HAP-1 (cell line): ENCODE data around the gene HOPX.

ENCODE experiments used
- DNase-seq, 2 experiments: peaks; one replicate each; pipeline ENCODE4 v3.0.0-alpha.2; 2016 to 2020; ENCODE audit warnings: low spot score in 2 of 2
- H3K27me3 ChIP-seq: fragments of 250-450 bp; sonication (Bioruptor Pico); 2 replicates; pipeline ENCODE4 v1.5.1; 2020; ENCODE audit warnings: low read depth, mild to moderate bottlenecking, moderate library complexity
- H3K36me3 ChIP-seq: fragments of 250-450 bp; sonication (Bioruptor Pico); replicated peaks from 2 replicates; pipeline ENCODE4 v1.5.1; 2020; ENCODE audit warnings: mild to moderate bottlenecking
- H3K4me1 ChIP-seq: fragments of 250-450 bp; sonication (Bioruptor Pico); 2 replicates; pipeline ENCODE4 v1.5.1; 2020; ENCODE audit warnings: mild to moderate bottlenecking
- H3K4me3 ChIP-seq: fragments of 250-450 bp; sonication (Bioruptor Pico); 2 replicates; pipeline ENCODE4 v1.5.1; 2020; ENCODE audit warnings: mild to moderate bottlenecking, moderate library complexity
- H3K9me3 ChIP-seq: fragments of 250-450 bp; sonication (Bioruptor Pico); 2 replicates; pipeline ENCODE4 v1.5.1; 2020; ENCODE audit warnings: mild to moderate bottlenecking, moderate library complexity
- in situ Hi-C: fragments of 300-500 bp; cut with MboI; formaldehyde crosslinking; loops from 3 replicates; pipeline ENCODE4 v1.14.3; 2020; ENCODE audit warnings: low sequenced_read_pairs, inconsistent platforms, mixed read lengths

The HOPX gene

GRCh38 chr4:56655627-56656345 lies 25.3 kb downstream of the HOPX start:
- H3K4me3 ChIP-seq = peak overlapping the region; percentile 31
- DNase-seq = peak in 1 of 2 experiments; percentile 39
- H3K9me3 ChIP-seq = no peaks in the 10 kb centered on the region
- no peaks in the 10 kb centered on the region for H3K36me3 ChIP-seq
- in situ Hi-C loops = no loop called here
- no peaks in the 10 kb centered on the region for H3K4me1 ChIP-seq
- H3K27me3 ChIP-seq = peaks cover 72% of the 10 kb centered on the region

DNA sequence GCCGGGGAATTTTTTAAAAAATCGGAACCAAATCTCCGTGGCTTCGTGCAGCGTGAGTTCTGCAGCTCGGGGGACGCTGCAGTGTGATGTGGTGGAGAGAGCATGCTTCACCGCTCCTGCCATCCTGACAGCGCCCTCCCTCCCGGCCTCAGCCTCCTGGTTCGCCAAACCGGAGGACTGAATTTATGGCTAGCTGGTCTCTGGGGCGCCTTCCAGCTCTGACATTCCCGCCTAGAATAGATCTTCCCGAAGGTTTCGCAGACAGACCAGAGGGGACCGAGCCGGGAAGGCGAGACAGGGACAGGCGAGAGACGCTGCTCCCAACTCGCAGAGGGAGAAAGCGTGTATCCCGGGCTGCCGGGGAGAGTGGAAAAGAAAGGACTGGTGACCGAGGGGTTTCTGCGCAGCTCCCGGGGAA lies 25.9 kb downstream of the HOPX start:
- H3K4me1 ChIP-seq = no peaks in the 10 kb centered on the region

DNA sequence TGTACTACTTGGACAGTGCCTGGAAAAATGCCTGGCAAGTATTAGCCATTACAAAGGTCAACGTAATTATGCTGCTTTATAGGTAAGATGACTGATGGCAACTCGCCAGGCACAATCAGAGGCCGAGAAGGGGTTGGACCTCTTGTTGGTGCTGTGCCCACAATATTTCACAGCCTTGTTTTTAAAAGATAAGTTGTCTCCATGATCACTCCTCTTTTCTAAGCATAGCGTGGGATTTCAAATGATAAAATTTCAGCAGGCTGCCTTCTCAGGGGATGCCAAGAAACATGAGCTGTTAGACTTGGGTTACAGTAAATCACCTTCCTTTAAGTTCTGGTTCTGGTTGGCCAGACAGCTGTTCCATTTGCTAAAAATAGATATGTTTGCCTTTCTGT lies 26.9 kb downstream of the HOPX start:
- Histone ChIP-seq H3K9me3 (no peaks in the 10 kb centered on the region), H3K4me1 (no peaks in the 10 kb centered on the region), H3K4me3 (no peak overlapping the region), H3K27me3 (peaks cover 62% of the 10 kb centered on the region), H3K36me3 (no peaks in the 10 kb centered on the region)
- in situ Hi-C loops = no loop called here
- DNase-seq = no peak

More for the DNA sequence above, 25.9 kb downstream of the HOPX start:
- H3K9me3 ChIP-seq = no peaks in the 10 kb centered on the region
- DNase-seq = peak in 1 of 2 experiments; percentile 54
- H3K4me3 ChIP-seq = peak overlapping the region; percentile 31
- peaks cover 67% of the 10 kb centered on the region for H3K27me3 ChIP-seq
- in situ Hi-C loops = no loop called here
- H3K36me3 ChIP-seq = no peaks in the 10 kb centered on the region

- in situ Hi-C loops = no loop called here
- no peak for DNase-seq
- H3K36me3 ChIP-seq = no peaks in the 10 kb centered on the region
Measured at GRCh38 chr4:56653461-56654237, 27.4 kb downstream of the HOPX start.

GRCh38 chr4:56652196-56652595 lies 28.9 kb downstream of the HOPX start:
- H3K9me3 ChIP-seq = no peaks in the 10 kb centered on the region
- in situ Hi-C loops = no loop called here
- DNase-seq = no peak
- H3K36me3 ChIP-seq = no peaks in the 10 kb centered on the region
- peaks cover 42% of the 10 kb centered on the region for H3K27me3 ChIP-seq
- no peaks in the 10 kb centered on the region for H3K4me1 ChIP-seq
- no peak overlapping the region for H3K4me3 ChIP-seq

More at GRCh38 chr4:56653461-56654237, 27.4 kb downstream of the HOPX start:
- Histone ChIP-seq H3K27me3 (peaks cover 56% of the 10 kb centered on the region), H3K9me3 (no peaks in the 10 kb centered on the region), H3K4me3 (no peak overlapping the region), H3K4me1 (no peaks in the 10 kb centered on the region)

- H3K9me3 ChIP-seq = no peaks in the 10 kb centered on the region
- no peaks in the 10 kb centered on the region for H3K36me3 ChIP-seq
- DNase-seq = no peak
- no peak overlapping the region for H3K4me3 ChIP-seq
- no peaks in the 10 kb centered on the region for H3K4me1 ChIP-seq
- H3K27me3 ChIP-seq = peaks cover 30% of the 10 kb centered on the region
- in situ Hi-C loops = no loop called here
Measured at GRCh38 chr4:56651056-56651350, 30.1 kb downstream of the HOPX start.

- H3K4me3 ChIP-seq = no peak overlapping the region
- no peaks in the 10 kb centered on the region for H3K36me3 ChIP-seq
- peaks cover 24% of the 10 kb centered on the region for H3K27me3 ChIP-seq
- no peaks in the 10 kb centered on the region for H3K9me3 ChIP-seq
- in situ Hi-C loops = no loop called here
- no peaks in the 10 kb centered on the region for H3K4me1 ChIP-seq
- no peak for DNase-seq
Measured at GRCh38 chr4:56650262-56651055, 30.6 kb downstream of the HOPX start.

GRCh38 chr4:56649445-56650261 lies 31.4 kb downstream of the HOPX start:
- in situ Hi-C loops = no loop called here
- Histone ChIP-seq H3K9me3 (no peaks in the 10 kb centered on the region), H3K27me3 (peaks cover 16% of the 10 kb centered on the region), H3K4me1 (no peaks in the 10 kb centered on the region), H3K4me3 (no peak overlapping the region), H3K36me3 (no peaks in the 10 kb centered on the region)
- DNase-seq = no peak

GRCh38 chr4:56648824-56649151 lies 32.3 kb downstream of the HOPX start:
- in situ Hi-C loops = no loop called here
- DNase-seq = no peak
- H3K27me3 ChIP-seq = peaks cover 8% of the 10 kb centered on the region
- H3K9me3 ChIP-seq = no peaks in the 10 kb centered on the region
- no peaks in the 10 kb centered on the region for H3K36me3 ChIP-seq
- H3K4me3 ChIP-seq = no peak overlapping the region
- no peaks in the 10 kb centered on the region for H3K4me1 ChIP-seq

DNA sequence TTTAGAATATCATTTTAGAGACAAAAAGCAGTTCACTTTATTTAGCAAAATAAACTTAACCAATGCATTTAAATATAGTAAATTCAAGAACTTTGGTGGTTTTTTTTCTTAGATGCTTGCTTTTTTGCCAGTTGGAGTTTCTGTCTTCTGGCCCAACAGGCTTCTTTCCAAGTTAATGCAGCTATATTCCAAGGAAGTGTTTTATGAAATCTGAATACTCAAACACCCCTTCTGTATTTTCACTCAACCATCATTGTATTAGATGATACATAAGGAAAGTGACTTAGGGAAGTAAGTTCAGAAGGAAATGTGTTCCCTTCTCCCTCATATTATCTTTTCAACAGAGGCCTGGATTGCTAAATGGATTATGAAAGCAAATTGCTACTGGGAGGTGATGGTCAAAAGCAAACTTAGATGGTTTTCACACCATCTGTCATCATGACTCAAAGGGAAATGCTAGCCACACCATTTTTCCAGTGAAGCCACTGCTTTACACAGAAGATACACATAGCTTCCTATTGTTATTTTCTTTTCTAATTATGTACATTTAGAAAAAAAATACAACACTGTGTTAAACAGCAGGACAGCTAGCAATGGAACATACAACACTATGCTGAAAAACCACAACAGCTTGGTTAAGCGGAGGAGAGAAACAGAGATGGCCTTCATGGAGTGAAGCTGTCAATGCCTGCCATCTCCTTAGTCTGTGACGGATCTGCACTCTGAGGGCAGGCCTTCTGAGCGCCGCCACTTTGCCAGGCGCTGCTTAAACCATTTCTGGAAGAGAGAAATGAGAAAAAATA lies 32.9 kb downstream of the HOPX start:
- Histone ChIP-seq H3K9me3 (no peaks in the 10 kb centered on the region), H3K36me3 (no peaks in the 10 kb centered on the region), H3K4me3 (no peak overlapping the region), H3K27me3 (peaks cover 4% of the 10 kb centered on the region; the same call in 1 of the 2 replicates), H3K4me1 (no peaks in the 10 kb centered on the region)
- DNase-seq = no peak
- in situ Hi-C loops = no loop called here

- H3K4me3 ChIP-seq = no peak overlapping the region
- DNase-seq = no peak
- 0 out of 2 replicates have a peak, but pooled peaks cover 3% of the 10 kb centered on the region for H3K27me3 ChIP-seq
- no peaks in the 10 kb centered on the region for H3K36me3 ChIP-seq
- no peaks in the 10 kb centered on the region for H3K9me3 ChIP-seq
- no peaks in the 10 kb centered on the region for H3K4me1 ChIP-seq
- in situ Hi-C loops = no loop called here
Measured at GRCh38 chr4:56646341-56646740, 34.8 kb downstream of the HOPX start.

- Histone ChIP-seq H3K27me3 (no peaks in the 10 kb centered on the region), H3K9me3 (no peaks in the 10 kb centered on the region), H3K4me1 (no peaks in the 10 kb centered on the region), H3K4me3 (no peak overlapping the region), H3K36me3 (no peaks in the 10 kb centered on the region)
- no peak for DNase-seq
- in situ Hi-C loops = no loop called here
Measured at GRCh38 chr4:56643596-56643995, 37.5 kb downstream of the HOPX start.
